ENCODE data around the gene SECISBP2.

SECISBP2 gene

GRCh38 chr9:89368550-89368949 lies 50.2 kb downstream of the SECISBP2 start:
- no peak for TF ChIP-seq MAX (IDR thresholded peaks at IDR 0.05)
- TF ChIP-seq RAD21 (IDR thresholded peaks at IDR 0.05; ENCODE audit: low read depth): no peak
- no peak for TF ChIP-seq CREB1 (IDR thresholded peaks at IDR 0.05; ENCODE audit: low read depth)
- TF ChIP-seq CEBPB (IDR thresholded peaks at IDR 0.05): no peak
- TF ChIP-seq EP300 (IDR thresholded peaks at IDR 0.05; ENCODE audit: borderline replicate concordance): no peak
- no peak for TF ChIP-seq TCF12 (IDR thresholded peaks at IDR 0.05; ENCODE audit: low read depth)
- no peak for TF ChIP-seq FOXM1 (IDR thresholded peaks at IDR 0.05; ENCODE audit: borderline replicate concordance, low read depth)
- no peak for TF ChIP-seq REST (IDR thresholded peaks at IDR 0.05; ENCODE audit: low read depth)
- TF ChIP-seq NFIC (IDR thresholded peaks at IDR 0.05): no peak
- TF ChIP-seq TAF1 (IDR thresholded peaks at IDR 0.05; ENCODE audit: low read depth): no peak
- TF ChIP-seq TEAD4 (IDR thresholded peaks at IDR 0.05): no peak
- no peak for TF ChIP-seq YY1 (IDR thresholded peaks at IDR 0.05; ENCODE audit: low read depth)
- TF ChIP-seq EGR1 (IDR thresholded peaks at IDR 0.05): no peak
- TF ChIP-seq ZBTB7A (IDR thresholded peaks at IDR 0.05; ENCODE audit: low read depth): no peak

DNA sequence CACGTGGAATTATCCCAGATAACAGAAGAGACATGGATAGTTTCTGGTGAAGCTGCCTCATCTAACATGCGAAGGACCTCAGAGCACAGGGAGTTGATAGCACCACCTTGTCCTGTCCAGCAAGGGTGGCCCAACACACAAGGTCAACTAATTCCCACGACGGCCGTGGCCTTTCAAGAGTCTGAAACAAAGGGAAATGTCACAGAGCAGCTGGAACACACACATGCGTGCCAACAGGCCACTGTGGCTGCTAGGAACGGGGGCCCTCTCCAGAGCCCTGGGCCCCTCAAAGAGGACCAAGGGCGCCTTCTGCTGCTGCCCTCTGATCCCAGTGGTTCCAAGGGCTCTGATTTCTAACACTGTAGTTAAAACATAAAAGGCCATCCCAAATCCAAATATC lies 50.7 kb downstream of the SECISBP2 start:
- TF ChIP-seq ZBTB7A (IDR thresholded peaks at IDR 0.05; ENCODE audit: low read depth): no peak
- no peak for TF ChIP-seq EP300 (IDR thresholded peaks at IDR 0.05; ENCODE audit: borderline replicate concordance)
- TF ChIP-seq TCF12 (IDR thresholded peaks at IDR 0.05; ENCODE audit: low read depth): no peak
- no peak for TF ChIP-seq EGR1 (IDR thresholded peaks at IDR 0.05)
- no peak for TF ChIP-seq CREB1 (IDR thresholded peaks at IDR 0.05; ENCODE audit: low read depth)
- no peak for TF ChIP-seq USF1 (IDR thresholded peaks at IDR 0.05)
- no peak for TF ChIP-seq CEBPB (IDR thresholded peaks at IDR 0.05)
- TF ChIP-seq TEAD4 (IDR thresholded peaks at IDR 0.05): no peak
- TF ChIP-seq TAF1 (IDR thresholded peaks at IDR 0.05; ENCODE audit: low read depth): no peak
- no peak for TF ChIP-seq NFIC (IDR thresholded peaks at IDR 0.05)
- no peak for TF ChIP-seq FOXM1 (IDR thresholded peaks at IDR 0.05; ENCODE audit: borderline replicate concordance, low read depth)
- TF ChIP-seq YY1 (IDR thresholded peaks at IDR 0.05; ENCODE audit: low read depth): no peak
- no peak for TF ChIP-seq MAX (IDR thresholded peaks at IDR 0.05)
- TF ChIP-seq REST (IDR thresholded peaks at IDR 0.05; ENCODE audit: low read depth): no peak
- TF ChIP-seq RAD21 (IDR thresholded peaks at IDR 0.05; ENCODE audit: low read depth): no peak

DNA sequence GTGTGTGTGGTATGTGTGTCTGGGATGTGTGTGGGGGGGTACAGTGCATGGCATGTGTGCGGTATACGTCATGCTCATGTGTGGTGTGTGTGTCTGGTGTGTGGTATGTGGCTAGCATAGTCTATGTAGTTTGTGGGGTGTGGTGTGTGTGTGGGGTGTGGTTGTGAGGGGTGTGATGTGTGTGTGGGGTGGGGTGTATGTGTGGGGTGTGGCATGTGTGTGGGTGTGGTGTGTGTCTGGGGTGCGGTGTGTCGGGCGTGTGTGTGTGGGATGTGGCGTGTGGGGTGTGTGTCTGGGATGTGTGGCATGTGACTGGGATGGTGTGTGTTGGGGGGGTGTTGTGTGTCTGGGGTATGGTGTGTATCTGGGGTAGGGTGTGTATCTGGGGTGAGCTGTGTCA lies 52.3 kb downstream of the SECISBP2 start:
- TF ChIP-seq CREB1 (IDR thresholded peaks at IDR 0.05; ENCODE audit: low read depth) (no peak), ZBTB7A (IDR thresholded peaks at IDR 0.05; ENCODE audit: low read depth) (no peak), RAD21 (IDR thresholded peaks at IDR 0.05; ENCODE audit: low read depth) (no peak), TEAD4 (IDR thresholded peaks at IDR 0.05) (no peak), NFIC (IDR thresholded peaks at IDR 0.05) (no peak), FOXM1 (IDR thresholded peaks at IDR 0.05; ENCODE audit: borderline replicate concordance, low read depth) (no peak), MAX (IDR thresholded peaks at IDR 0.05) (no peak), REST (IDR thresholded peaks at IDR 0.05; ENCODE audit: low read depth) (no peak), TAF1 (IDR thresholded peaks at IDR 0.05; ENCODE audit: low read depth) (no peak), EGR1 (IDR thresholded peaks at IDR 0.05) (no peak), USF1 (IDR thresholded peaks at IDR 0.05) (no peak), YY1 (IDR thresholded peaks at IDR 0.05; ENCODE audit: low read depth) (no peak)

DNA sequence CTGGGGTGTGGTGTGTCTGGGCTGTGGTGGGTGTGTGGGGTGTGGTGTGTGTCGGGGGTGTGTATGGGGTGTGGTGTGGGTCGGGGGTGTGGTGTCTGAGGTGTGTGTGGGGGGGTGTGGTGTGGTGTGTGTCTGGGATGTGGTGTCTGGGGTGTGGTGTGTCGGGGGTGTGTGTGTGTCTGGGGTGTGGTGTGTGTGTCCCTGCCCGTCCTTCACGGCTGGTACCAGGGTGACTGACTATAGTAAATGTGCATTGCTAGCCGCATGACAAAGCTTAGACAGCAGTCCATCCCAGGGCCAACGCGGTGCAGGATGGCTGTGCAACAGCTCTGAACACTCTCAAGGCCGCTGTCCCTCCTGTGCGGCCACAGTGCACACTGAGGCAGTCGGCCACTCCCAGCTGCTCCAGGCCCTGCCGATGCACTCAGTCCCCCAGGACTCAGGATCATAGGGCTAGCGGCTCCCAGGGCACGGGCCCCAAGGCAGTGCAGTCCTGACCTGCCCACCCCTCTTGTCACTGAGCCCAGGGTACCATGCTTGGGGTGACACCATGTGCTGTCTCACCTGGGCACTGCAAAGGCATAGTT lies 54.0 kb downstream of the SECISBP2 start:
- TF ChIP-seq YY1 (IDR thresholded peaks at IDR 0.05; ENCODE audit: low read depth) (no peak), EGR1 (IDR thresholded peaks at IDR 0.05) (no peak)

Data from Ishikawa (cell line).